HepG2 (cell line): ENCODE measurements around the gene CCDC102B. TPM values are rescaled to one million over a fixed set of nuclear protein-coding genes. Genes with fewer than 3 reads are reported as not detected.

ENCODE experiments used
- AKAP8 ChIP-seq: sonication (generic); formaldehyde crosslinking; IDR thresholded peaks from 2 replicates; pipeline ENCODE4 v1.5.1; 2020; ENCODE audit warnings: mild to moderate bottlenecking, missing genetic modification reagents
- BRD4 ChIP-seq: sonication (generic); formaldehyde crosslinking; IDR thresholded peaks from 2 replicates; pipeline ENCODE4 v1.4.0; 2020; ENCODE audit warnings: missing genetic modification reagents
- ELF4 ChIP-seq: sonication (generic); formaldehyde crosslinking; IDR thresholded peaks from 2 replicates; pipeline ENCODE4 v1.5.0; 2020; ENCODE audit warnings: missing genetic modification reagents, mild to moderate bottlenecking, moderate library complexity, borderline replicate concordance
- GABPA ChIP-seq, 2 experiments: IDR thresholded peaks; 2 replicates each; pipeline ENCODE4 v1.6.1; 2011 to 2016; ENCODE audit warnings: low read depth in 2 of 2, low read length in 1 of 2, missing biosample characterization in 1 of 2, missing genetic modification characterization in 1 of 2
- GZF1 ChIP-seq: sonication (generic); formaldehyde crosslinking; IDR thresholded peaks from 2 replicates; pipeline ENCODE4 v1.5.1; 2020; ENCODE audit warnings: mild to moderate bottlenecking, missing genetic modification reagents
- IRF2 ChIP-seq: IDR thresholded peaks from 2 replicates; pipeline ENCODE4 v1.6.1; 2018; ENCODE audit warnings: missing genetic modification reagents, missing compliant biosample characterization
- JDP2 ChIP-seq: sonication (generic); formaldehyde crosslinking; IDR thresholded peaks from 2 replicates; pipeline ENCODE4 v1.8.1; 2022; ENCODE audit warnings: missing genetic modification reagents, borderline replicate concordance
- JUND ChIP-seq: sonication (generic); formaldehyde crosslinking; IDR thresholded peaks from 2 replicates; pipeline ENCODE4 v1.8.0; 2022; ENCODE audit warnings: mild to moderate bottlenecking, missing genetic modification reagents
- MAZ ChIP-seq, 2 experiments: sonication (generic) in 1 of 2; formaldehyde crosslinking in 1 of 2; IDR thresholded peaks; 2 replicates each; pipeline versions ENCODE4 v1.5.0 to v1.6.1; 2012 to 2020; ENCODE audit warnings: low read depth in 2 of 2, mild to moderate bottlenecking in 2 of 2, borderline replicate concordance in 1 of 2, improper control_type of control experiment in 1 of 2, low read length in 1 of 2, missing genetic modification reagents in 1 of 2, moderate library complexity in 1 of 2
- MIER3 ChIP-seq: IDR thresholded peaks from 2 replicates; pipeline ENCODE4 v1.6.1; 2016; ENCODE audit warnings: missing compliant biosample characterization, borderline replicate concordance
- MTA1 ChIP-seq: sonication (generic); formaldehyde crosslinking; IDR thresholded peaks from 2 replicates; pipeline ENCODE4 v1.4.0; 2020; ENCODE audit warnings: missing genetic modification reagents, mild to moderate bottlenecking, borderline replicate concordance
- MTA3 ChIP-seq: sonication (generic); formaldehyde crosslinking; IDR thresholded peaks from 2 replicates; pipeline ENCODE4 v1.4.0; 2020; ENCODE audit warnings: missing genetic modification reagents
- PPARG ChIP-seq: conservative IDR thresholded peaks from 2 replicates; pipeline ENCODE4 v1.6.1; 2016; ENCODE audit warnings: missing biosample characterization, missing genetic modification reagents
- PRPF4 ChIP-seq: fragments of 200-400 bp; formaldehyde crosslinking; IDR thresholded peaks from 2 replicates; pipeline ENCODE4 v1.6.1; 2016; ENCODE audit warnings: low read length, low read depth; ENCODE audit not compliant: poor library complexity, severe bottlenecking
- RBFOX2 ChIP-seq: fragments of 200-400 bp; formaldehyde crosslinking; IDR thresholded peaks from 2 replicates; pipeline ENCODE4 v1.6.1; 2017; ENCODE audit warnings: low read depth, mild to moderate bottlenecking, low read length
- REPIN1 ChIP-seq: sonication (generic); formaldehyde crosslinking; IDR thresholded peaks from 2 replicates; pipeline ENCODE4 v1.8.0; 2022; ENCODE audit warnings: missing genetic modification reagents, low read depth, mild to moderate bottlenecking, borderline replicate concordance
- RXRA ChIP-seq: sonication (generic); formaldehyde crosslinking; IDR thresholded peaks from 2 replicates; pipeline ENCODE4 v1.5.1; 2020; ENCODE audit warnings: missing genetic modification reagents
- ZC3H13 ChIP-seq: sonication (generic); formaldehyde crosslinking; IDR thresholded peaks from 2 replicates; pipeline ENCODE4 v1.8.1; 2023; ENCODE audit warnings: mild to moderate bottlenecking, missing genetic modification reagents, moderate library complexity
- ZNF354B ChIP-seq: sonication (generic); formaldehyde crosslinking; IDR thresholded peaks from 2 replicates; pipeline ENCODE4 v1.8.0; 2022; ENCODE audit warnings: mild to moderate bottlenecking, missing genetic modification reagents
- ZNF430 ChIP-seq: sonication (generic); formaldehyde crosslinking; IDR thresholded peaks from 2 replicates; pipeline ENCODE4 v1.9.0; 2021; ENCODE audit warnings: mild to moderate bottlenecking, missing genetic modification reagents
- ZNF569 ChIP-seq: sonication (generic); formaldehyde crosslinking; IDR thresholded peaks from 2 replicates; pipeline ENCODE4 v1.5.0; 2020; ENCODE audit warnings: mild to moderate bottlenecking, missing genetic modification reagents, moderate library complexity, borderline replicate concordance
- ZNF607 ChIP-seq: sonication (generic); formaldehyde crosslinking; IDR thresholded peaks from 2 replicates; pipeline ENCODE4 v1.5.1; 2020; ENCODE audit warnings: missing genetic modification reagents, mild to moderate bottlenecking, borderline replicate concordance
- ZNF879 ChIP-seq: sonication (generic); formaldehyde crosslinking; IDR thresholded peaks from 2 replicates; pipeline ENCODE4 v1.8.1; 2023; ENCODE audit warnings: missing genetic modification reagents
- polyA plus RNA-seq, 8 experiments: library from polyadenylated mRNA; depleted of rRNA in 3 of 8; stranded (reverse) in 7 of 8; unstranded in 1 of 8; fragments of >200 nt; fragmentation: Illumina TruSeq in 4 of 8; extraction: Trizol in 4 of 8; gene quantifications; 2 replicates each; pipeline versions ENCODE4 v1.2.1 to v1.2.3, GENCODE V29; 2011 to 2016; ENCODE audit warnings: low read depth in 4 of 8, missing spikeins in 1 of 8, mixed read lengths in 1 of 8; ENCODE audit not compliant: insufficient read depth in 1 of 8
- total RNA-seq, 5 experiments: library from RNA; depleted of rRNA; stranded (reverse); fragments of >200 nt; fragmentation: Illumina TruSeq; extraction: Trizol; gene quantifications; 2 replicates each; pipeline ENCODE4 v1.2.3, GENCODE V29; 2016; ENCODE audit warnings: low read depth in 1 of 5
- TF ChIP-seq, protein P1 (sequence below): sonication (generic); formaldehyde crosslinking; IDR thresholded peaks from 2 replicates; pipeline ENCODE4 v1.4.0; 2020; ENCODE audit warnings: missing genetic modification reagents

The CCDC102B gene
- total and polyA plus RNA-seq, 2 of the 13 experiments (the other 11 are each of a cell fraction or from before 2014, with no cell fraction given), result 2.3 to 3.7 TPM

DNA sequence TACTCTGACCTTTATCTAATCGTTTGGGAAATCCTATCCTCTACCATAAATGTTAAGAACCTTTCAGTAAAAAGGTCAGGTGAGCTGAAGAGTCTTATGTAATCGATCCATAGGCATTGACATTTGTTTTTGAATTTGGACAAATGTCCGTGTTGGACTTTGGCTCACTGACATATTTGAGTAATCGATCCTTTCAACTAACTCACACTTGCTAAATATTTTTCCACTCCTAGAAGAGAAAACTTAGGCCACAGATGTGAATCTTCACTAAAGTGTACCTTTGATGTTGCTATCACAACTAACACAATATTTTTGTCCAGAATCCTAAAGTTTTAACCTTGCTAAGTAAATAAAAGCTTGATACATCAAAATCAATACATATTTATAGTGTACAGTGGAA is 89.5 kb downstream of the CCDC102B start (continued):
- TF ChIP-seq GABPA (IDR thresholded peaks at IDR 0.05; ENCODE audit: low read depth, low read length) (no peak), GABPA (CRISPR knock-in tag; IDR thresholded peaks at IDR 0.05; ENCODE audit: low read depth) (0 out of 2 replicates have a peak, but pooled peaks have one; percentile 25), PRPF4 (no peak), ZNF430 (0 out of 2 replicates have a peak, but pooled peaks have one; percentile 32), MIER3 (CRISPR knock-in tag) (no peak; the same call in 1 of the 2 replicates), ZC3H13 (CRISPR knock-in tag) (no peak), AKAP8 (no peak), MTA1 (peak; percentile 21; the same call in 1 of the 2 replicates), RXRA (CRISPR knock-in tag) (no peak), ZNF354B (no peak), BRD4 (CRISPR knock-in tag) (no peak), MAZ (IDR thresholded peaks at IDR 0.05; ENCODE audit: borderline replicate concordance, low read depth, low read length) (no peak), MAZ (CRISPR knock-in tag; IDR thresholded peaks at IDR 0.05; ENCODE audit: low read depth) (no peak), REPIN1 (CRISPR knock-in tag) (peak; percentile 75; the same call in 1 of the 2 replicates), GZF1 (CRISPR knock-in tag) (no peak), IRF2 (CRISPR knock-in tag) (peak; percentile 37; the same call in 1 of the 2 replicates), MTA3 (CRISPR knock-in tag) (no peak), ZNF879 (CRISPR knock-in tag) (no peak), RBFOX2 (no peak), PPARG (CRISPR knock-in tag) (peak; percentile 74; the same call in 1 of the 2 replicates), ZNF569 (no peak), JDP2 (CRISPR knock-in tag) (no peak), ZNF607 (CRISPR knock-in tag) (no peak), ELF4 (CRISPR knock-in tag) (no peak), JUND (no peak)
- TF ChIP-seq, protein P1, sequence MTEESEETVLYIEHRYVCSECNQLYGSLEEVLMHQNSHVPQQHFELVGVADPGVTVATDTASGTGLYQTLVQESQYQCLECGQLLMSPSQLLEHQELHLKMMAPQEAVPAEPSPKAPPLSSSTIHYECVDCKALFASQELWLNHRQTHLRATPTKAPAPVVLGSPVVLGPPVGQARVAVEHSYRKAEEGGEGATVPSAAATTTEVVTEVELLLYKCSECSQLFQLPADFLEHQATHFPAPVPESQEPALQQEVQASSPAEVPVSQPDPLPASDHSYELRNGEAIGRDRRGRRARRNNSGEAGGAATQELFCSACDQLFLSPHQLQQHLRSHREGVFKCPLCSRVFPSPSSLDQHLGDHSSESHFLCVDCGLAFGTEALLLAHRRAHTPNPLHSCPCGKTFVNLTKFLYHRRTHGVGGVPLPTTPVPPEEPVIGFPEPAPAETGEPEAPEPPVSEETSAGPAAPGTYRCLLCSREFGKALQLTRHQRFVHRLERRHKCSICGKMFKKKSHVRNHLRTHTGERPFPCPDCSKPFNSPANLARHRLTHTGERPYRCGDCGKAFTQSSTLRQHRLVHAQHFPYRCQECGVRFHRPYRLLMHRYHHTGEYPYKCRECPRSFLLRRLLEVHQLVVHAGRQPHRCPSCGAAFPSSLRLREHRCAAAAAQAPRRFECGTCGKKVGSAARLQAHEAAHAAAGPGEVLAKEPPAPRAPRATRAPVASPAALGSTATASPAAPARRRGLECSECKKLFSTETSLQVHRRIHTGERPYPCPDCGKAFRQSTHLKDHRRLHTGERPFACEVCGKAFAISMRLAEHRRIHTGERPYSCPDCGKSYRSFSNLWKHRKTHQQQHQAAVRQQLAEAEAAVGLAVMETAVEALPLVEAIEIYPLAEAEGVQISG (CRISPR knock-in tag), result no peak
